MV-4-11 (cell line): ENCODE data around the gene BEX4.

Source experiments
- DNase-seq: peaks from one replicate; lab custom pipeline; 2025; lab: John Stamatoyannopoulos, UW

Gene BEX4

GRCh38 chrX:103240155-103240554 is 25.2 kb downstream of the BEX4 start:
- DNase-seq: no peak

- no peak for DNase-seq
Observed at GRCh38 chrX:103248553-103248952, 33.6 kb downstream of the BEX4 start.

- no peak for DNase-seq
Observed at GRCh38 chrX:103249805-103250204, 34.9 kb downstream of the BEX4 start.

GRCh38 chrX:103250977-103251376 is 36.1 kb downstream of the BEX4 start:
- DNase-seq: no peak

- DNase-seq: no peak
Observed at GRCh38 chrX:103253608-103254007, 38.7 kb downstream of the BEX4 start.

GRCh38 chrX:103254171-103254824 is 39.4 kb downstream of the BEX4 start:
- no peak for DNase-seq

GRCh38 chrX:103254921-103255493 is 40.1 kb downstream of the BEX4 start, which contains the start of gene TCEAL8:
Gene TCEAL8, minus strand, starts transcription at chrX:103255155. Its CDS starts 1,176 bp downstream, at chrX:103253979.
- peak; percentile 51 for DNase-seq

- no peak for DNase-seq
Observed at GRCh38 chrX:103256651-103257050, 41.7 kb downstream of the BEX4 start.

GRCh38 chrX:103258275-103258674 is 43.4 kb downstream of the BEX4 start:
- no peak for DNase-seq
